ES-I3 (cell line): ENCODE measurements around the gene PARL.

ENCODE experiments used
- H3K36me3 ChIP-seq: 2 replicates; pipeline ENCODE4 v1.6.1; 2013; ENCODE audit warnings: mild to moderate bottlenecking, low read length, control low read depth, moderate library complexity; ENCODE audit not compliant: insufficient read depth
- H3K4me1 ChIP-seq: 2 replicates; pipeline ENCODE4 v1.6.1; 2013; ENCODE audit warnings: mild to moderate bottlenecking, control low read depth, low read length; ENCODE audit not compliant: insufficient read depth
- H3K9ac ChIP-seq: 2 replicates; pipeline ENCODE4 v1.6.1; 2013; ENCODE audit warnings: low read depth, mild to moderate bottlenecking, low read length, moderate library complexity
- H3K9me3 ChIP-seq: 2 replicates; pipeline ENCODE4 v1.6.1; 2013; ENCODE audit warnings: mild to moderate bottlenecking, low read length, moderate library complexity; ENCODE audit not compliant: control insufficient read depth, insufficient read depth

The PARL gene

GRCh38 chr3:183854318-183855035, 30.2 kb downstream of the PARL start:
- Histone ChIP-seq H3K4me1 (no peaks in the 10 kb centered on the region), H3K36me3 (peaks cover 11% of the 10 kb centered on the region; the same call in 1 of the 2 replicates), H3K9me3 (no peaks in the 10 kb centered on the region), H3K9ac (no peak overlapping the region)

- peaks cover 22% of the 10 kb centered on the region; the same call in 1 of the 2 replicates for H3K36me3 ChIP-seq
- no peak overlapping the region for H3K9ac ChIP-seq
- no peaks in the 10 kb centered on the region for H3K9me3 ChIP-seq
- no peaks in the 10 kb centered on the region for H3K4me1 ChIP-seq
These were observed 38.9 kb downstream of the PARL start for GRCh38 chr3:183845608-183846288.

GRCh38 chr3:183845090-183845489, 39.6 kb downstream of the PARL start:
- no peaks in the 10 kb centered on the region for H3K4me1 ChIP-seq
- H3K9ac ChIP-seq = no peak overlapping the region
- no peaks in the 10 kb centered on the region for H3K9me3 ChIP-seq
- H3K36me3 ChIP-seq = peaks cover 21% of the 10 kb centered on the region; the same call in 1 of the 2 replicates

- Histone ChIP-seq H3K4me1 (no peaks in the 10 kb centered on the region), H3K9ac (no peak overlapping the region), H3K36me3 (peaks cover 23% of the 10 kb centered on the region; the same call in 1 of the 2 replicates), H3K9me3 (no peaks in the 10 kb centered on the region)
These were observed 40.1 kb downstream of the PARL start for GRCh38 chr3:183844606-183845005.

- H3K36me3 ChIP-seq = peaks cover 15% of the 10 kb centered on the region; the same call in 1 of the 2 replicates
- H3K4me1 ChIP-seq = no peaks in the 10 kb centered on the region
- no peak overlapping the region for H3K9ac ChIP-seq
- H3K9me3 ChIP-seq = no peaks in the 10 kb centered on the region
These were observed 44.9 kb downstream of the PARL start for GRCh38 chr3:183839751-183840150.

GRCh38 chr3:183837894-183838293, 46.8 kb downstream of the PARL start:
- H3K9me3 ChIP-seq = no peaks in the 10 kb centered on the region
- no peaks in the 10 kb centered on the region for H3K4me1 ChIP-seq
- no peak overlapping the region for H3K9ac ChIP-seq
- peaks cover 17% of the 10 kb centered on the region for H3K36me3 ChIP-seq

- Histone ChIP-seq H3K9ac (no peak overlapping the region), H3K4me1 (no peaks in the 10 kb centered on the region), H3K9me3 (no peaks in the 10 kb centered on the region), H3K36me3 (peaks cover 20% of the 10 kb centered on the region)
These were observed 47.3 kb downstream of the PARL start for GRCh38 chr3:183837390-183837789.

- Histone ChIP-seq H3K9me3 (no peaks in the 10 kb centered on the region), H3K36me3 (peaks cover 11% of the 10 kb centered on the region), H3K9ac (no peak overlapping the region), H3K4me1 (no peaks in the 10 kb centered on the region)
These were observed 51.2 kb downstream of the PARL start for GRCh38 chr3:183833516-183833915.

- H3K36me3 ChIP-seq = peaks cover 9% of the 10 kb centered on the region
These were observed 54.5 kb downstream of the PARL start for GRCh38 chr3:183830187-183830586.

GRCh38 chr3:183829466-183829865, 55.2 kb downstream of the PARL start:
- Histone ChIP-seq H3K9ac (no peak overlapping the region), H3K4me1 (no peaks in the 10 kb centered on the region), H3K36me3 (peaks cover 9% of the 10 kb centered on the region), H3K9me3 (no peaks in the 10 kb centered on the region)

More at GRCh38 chr3:183830187-183830586, 54.5 kb downstream of the PARL start:
- Histone ChIP-seq H3K9me3 (no peaks in the 10 kb centered on the region), H3K4me1 (no peaks in the 10 kb centered on the region), H3K9ac (no peak overlapping the region)

- H3K9ac ChIP-seq = no peak overlapping the region
- H3K36me3 ChIP-seq = peaks cover 9% of the 10 kb centered on the region
- H3K4me1 ChIP-seq = no peaks in the 10 kb centered on the region
- no peaks in the 10 kb centered on the region for H3K9me3 ChIP-seq
These were observed 56.2 kb downstream of the PARL start for GRCh38 chr3:183828538-183828870.

GRCh38 chr3:183827809-183828537, 56.7 kb downstream of the PARL start:
- no peaks in the 10 kb centered on the region for H3K9me3 ChIP-seq
- H3K9ac ChIP-seq = no peak overlapping the region
- peaks cover 8% of the 10 kb centered on the region for H3K36me3 ChIP-seq
- H3K4me1 ChIP-seq = no peaks in the 10 kb centered on the region

GRCh38 chr3:183826448-183827250, 58.0 kb downstream of the PARL start:
- Histone ChIP-seq H3K4me1 (peaks cover 6% of the 10 kb centered on the region), H3K9ac (no peak overlapping the region), H3K9me3 (no peaks in the 10 kb centered on the region), H3K36me3 (peaks cover 3% of the 10 kb centered on the region)
